ENCODE data around the gene CCDC33.

GRCh38 chr15:74332011-74332410 lies 95.9 kb downstream of the CCDC33 start:
- TF ChIP-seq GLIS3 (CRISPR knock-in tag; IDR thresholded peaks at IDR 0.05) = no peak
- no peak for TF ChIP-seq ESRRG (CRISPR knock-in tag; IDR thresholded peaks at IDR 0.05)
- TF ChIP-seq TSHZ2 (CRISPR knock-in tag; IDR thresholded peaks at IDR 0.05) = no peak

Measured in SK-N-SH treated with all-trans-retinoic acid at 6 μM for 48 hours (cell line).